A549 (cell line): ENCODE data around the gene LRCOL1. TPM values are rescaled to one million over a fixed set of nuclear protein-coding genes. Genes with fewer than 3 reads are reported as not detected.

ENCODE experiments used
- ATAC-seq, 2 experiments: fragments of 200-7000 bp in 1 of 2; fragments of >200 bp in 1 of 2; cut with Nextera tagmentation in 1 of 2; cut with Tn5 transposase in 1 of 2; 3 replicates each; pipeline versions ENCODE4 v1.8.0 to v1.9.1; 2018 to 2020; ENCODE audit warnings: mild to moderate bottlenecking in 1 of 2, moderate library complexity in 1 of 2
- CTCF ChIA-PET: fragments of 300-600 bp; sonication (Branson Sonifier 250); formaldehyde crosslinking; extraction: SDS; loops from one replicate; lab custom pipeline; 2021; ENCODE audit warnings: antibody characterized with exemption, inconsistent platforms; lab: Yijun Ruan, JAX
- POLR2A ChIA-PET: fragments of 350-600 bp; formaldehyde crosslinking; extraction: SDS; loops from one replicate; lab custom pipeline; 2021; ENCODE audit warnings: antibody characterized with exemption, inconsistent platforms; lab: Yijun Ruan, JAX
- DNase-seq, 2 experiments: peaks; one replicate each; pipeline versions ENCODE4 v3.0.0 to v3.0.0-alpha.2; 2011 to 2016; ENCODE audit warnings: low read depth in 1 of 2, low spot score in 1 of 2
- FAIRE-seq: peaks from 2 replicates; lab custom pipeline; 2011; peaks lifted over from hg19 to GRCh38; lab: Jason Lieb, UNC
- H3K27ac ChIP-seq, 2 experiments: fragments of >200 bp; sonication (Bioruptor Twin); formaldehyde crosslinking; 3 replicates each; pipeline ENCODE4 v1.5.1; 2016 to 2017
- H3K4me1 ChIP-seq: fragments of >200 bp; sonication (Bioruptor Twin); formaldehyde crosslinking; 3 replicates; pipeline ENCODE4 v1.6.1; 2016
- H3K4me2 ChIP-seq: fragments of >200 bp; sonication (Bioruptor Twin); formaldehyde crosslinking; 3 replicates; pipeline ENCODE4 v1.6.1; 2016
- H3K4me3 ChIP-seq: fragments of >200 bp; sonication (Bioruptor Twin); formaldehyde crosslinking; 3 replicates; pipeline ENCODE4 v1.5.1; 2016
- H3K9me3 ChIP-seq: fragments of >200 bp; sonication (Bioruptor Twin); formaldehyde crosslinking; 3 replicates; pipeline ENCODE4 v1.6.1; 2016
- BCL3 ChIP-seq: fragments of >200 bp; sonication (Bioruptor Twin); formaldehyde crosslinking; IDR thresholded peaks from 3 replicates; pipeline ENCODE4 v1.6.1; 2016
- BHLHE40 ChIP-seq: IDR thresholded peaks from 2 replicates; pipeline ENCODE4 v1.6.1; 2012; ENCODE audit warnings: low read depth, low read length, inconsistent platforms
- CHD4 ChIP-seq: fragments of 200-600 bp; sonication (generic); IDR thresholded peaks from 2 replicates; pipeline ENCODE4 v1.6.1; 2016; ENCODE audit warnings: antibody characterized with exemption, mild to moderate bottlenecking, borderline replicate concordance
- EHF ChIP-seq: fragments of 250-450 bp; sonication (Bioruptor Pico); IDR thresholded peaks from 2 replicates; pipeline ENCODE4 v1.5.0; 2020; ENCODE audit warnings: mild to moderate bottlenecking
- EHMT2 ChIP-seq: fragments of 200-600 bp; sonication (generic); IDR thresholded peaks from 2 replicates; pipeline ENCODE4 v1.6.1; 2016; ENCODE audit warnings: antibody characterized with exemption, low read depth, mild to moderate bottlenecking, moderate library complexity
- ESRRA ChIP-seq: fragments of 150-350 bp; IDR thresholded peaks from 2 replicates; pipeline ENCODE4 v1.6.1; 2014; ENCODE audit warnings: mild to moderate bottlenecking, low read length, borderline replicate concordance
- FOSB ChIP-seq: fragments of 250-450 bp; sonication (Bioruptor Pico); IDR thresholded peaks from 2 replicates; pipeline ENCODE4 v1.5.0; 2020; ENCODE audit warnings: mild to moderate bottlenecking, moderate library complexity
- HOXB5 ChIP-seq: fragments of 250-450 bp; sonication (Bioruptor Pico); IDR thresholded peaks from 2 replicates; pipeline ENCODE4 v1.5.0; 2020; ENCODE audit warnings: mild to moderate bottlenecking, moderate library complexity
- MYC ChIP-seq: IDR thresholded peaks from 2 replicates; pipeline ENCODE4 v1.6.1; 2012; ENCODE audit warnings: mild to moderate bottlenecking, inconsistent platforms, low read length, improper control_type of control experiment, borderline replicate concordance
- NPAS2 ChIP-seq: fragments of 250-450 bp; sonication (Bioruptor Pico); IDR thresholded peaks from 2 replicates; pipeline ENCODE4 v1.8.0; 2022; ENCODE audit warnings: mild to moderate bottlenecking, moderate library complexity, borderline replicate concordance
- PBX3 ChIP-seq: IDR thresholded peaks from 2 replicates; pipeline ENCODE4 v1.6.1; 2012
- SREBF2 ChIP-seq: fragments of 450-650 bp; IDR thresholded peaks from 2 replicates; pipeline ENCODE4 v1.6.1; 2014; ENCODE audit warnings: mild to moderate bottlenecking, moderate library complexity
- TP53 ChIP-seq: fragments of 250-450 bp; sonication (Bioruptor Pico); IDR thresholded peaks from 2 replicates; pipeline ENCODE4 v1.5.0; 2021; ENCODE audit warnings: mild to moderate bottlenecking, moderate library complexity
- ZNF302 ChIP-seq: fragments of 250-450 bp; sonication (Bioruptor Pico); IDR thresholded peaks from 2 replicates; pipeline ENCODE4 v1.9.0; 2021; ENCODE audit warnings: inconsistent platforms, mild to moderate bottlenecking, moderate library complexity
- WGBS: methylation state at CpG from one replicate; pipeline ENCODE4 v1.1.6; 2017; ENCODE audit errors: missing lambda C conversion rate; 5-methylcytosine and 5-hydroxymethylcytosine counted together
- polyA plus RNA-seq, 4 experiments: library from polyadenylated mRNA; depleted of rRNA in 3 of 4; stranded (reverse); fragments of >200 nt; fragmentation: RNase III in 1 of 4; extraction: RNeasy Plus Mini Kit Qiagen cat#74134 plus additional on column Dnase treatment in 1 of 4; gene quantifications; 2 replicates in 3 of 4; 3 replicates in 1 of 4; pipeline ENCODE4 v1.2.3, GENCODE V29; 2011 to 2017
- TF ChIP-seq, protein P1 (sequence below): fragments of 250-450 bp; sonication (Bioruptor Pico); IDR thresholded peaks from 2 replicates; pipeline ENCODE4 v1.5.0; 2021; ENCODE audit warnings: mild to moderate bottlenecking, moderate library complexity, borderline replicate concordance
- TF ChIP-seq, protein P2 (sequence below): IDR thresholded peaks from 2 replicates; pipeline ENCODE4 v1.6.1; 2012; ENCODE audit warnings: low read depth, borderline replicate concordance

LRCOL1 gene
- polyA plus RNA-seq, 2 of the 4 experiments (the other 2 are of a cell fraction): not detected

DNA sequence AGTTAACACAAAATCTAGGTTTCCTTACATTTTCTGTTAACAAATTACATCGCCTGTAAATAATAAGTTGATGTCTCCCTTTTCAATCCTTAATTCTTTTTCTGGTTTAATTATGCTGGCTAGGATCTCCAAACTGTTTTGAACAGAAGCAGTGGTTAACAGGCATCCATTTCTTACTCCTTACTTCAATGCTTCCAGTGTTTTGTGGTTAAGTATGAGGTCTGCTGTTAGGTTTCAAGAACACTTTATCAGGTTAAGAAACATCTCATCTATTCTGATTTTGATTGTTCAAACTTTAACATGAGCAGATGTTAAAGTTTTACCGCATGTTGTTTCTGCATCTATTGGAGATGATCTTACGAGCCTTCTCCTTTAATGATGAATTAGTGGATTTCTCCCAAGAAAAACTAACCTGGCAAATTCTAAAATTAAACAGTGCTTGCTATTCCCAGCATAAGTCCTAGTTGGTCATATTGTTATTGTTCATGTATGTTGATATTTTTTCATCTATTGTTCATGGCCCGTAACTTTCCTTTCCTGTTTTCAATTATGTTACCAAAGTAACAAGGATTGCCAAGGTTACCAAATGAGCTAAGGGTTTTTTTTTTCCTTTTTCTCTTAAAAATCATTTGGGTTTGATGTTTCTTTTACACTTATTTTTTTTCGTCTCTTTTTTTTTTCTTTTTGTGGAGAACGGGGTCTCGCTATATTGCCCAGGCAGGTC, 43.3 kb upstream of the LRCOL1 start:
- no peak for DNase-seq
- FAIRE-seq: no peak
- Histone ChIP-seq H3K9me3 (no peaks in the 10 kb centered on the region), H3K27ac (no peak overlapping the region), H3K4me1 (no peaks in the 10 kb centered on the region), H3K4me3 (no peak overlapping the region), H3K4me2 (no peak overlapping the region)
- CTCF ChIA-PET: interaction anchor here (0.6 to 1.2 kb wide), 3 partner anchors 17 to 460 kb away, joined by 3 to 4 read pairs (median 4); no protein-coding TSS in a partner anchor
- no peak for ATAC-seq
- POLR2A ChIA-PET: no interaction called here
- 92% methylated on average over 7 of the region's 7 CpGs for WGBS
- no peak for TF ChIP-seq BCL3
- TF ChIP-seq, protein P1, sequence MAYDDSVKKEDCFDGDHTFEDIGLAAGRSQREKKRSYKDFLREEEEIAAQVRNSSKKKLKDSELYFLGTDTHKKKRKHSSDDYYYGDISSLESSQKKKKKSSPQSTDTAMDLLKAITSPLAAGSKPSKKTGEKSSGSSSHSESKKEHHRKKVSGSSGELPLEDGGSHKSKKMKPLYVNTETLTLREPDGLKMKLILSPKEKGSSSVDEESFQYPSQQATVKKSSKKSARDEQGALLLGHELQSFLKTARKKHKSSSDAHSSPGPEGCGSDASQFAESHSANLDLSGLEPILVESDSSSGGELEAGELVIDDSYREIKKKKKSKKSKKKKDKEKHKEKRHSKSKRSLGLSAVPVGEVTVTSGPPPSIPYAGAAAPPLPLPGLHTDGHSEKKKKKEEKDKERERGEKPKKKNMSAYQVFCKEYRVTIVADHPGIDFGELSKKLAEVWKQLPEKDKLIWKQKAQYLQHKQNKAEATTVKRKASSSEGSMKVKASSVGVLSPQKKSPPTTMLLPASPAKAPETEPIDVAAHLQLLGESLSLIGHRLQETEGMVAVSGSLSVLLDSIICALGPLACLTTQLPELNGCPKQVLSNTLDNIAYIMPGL (CRISPR knock-in tag): no peak

DNA sequence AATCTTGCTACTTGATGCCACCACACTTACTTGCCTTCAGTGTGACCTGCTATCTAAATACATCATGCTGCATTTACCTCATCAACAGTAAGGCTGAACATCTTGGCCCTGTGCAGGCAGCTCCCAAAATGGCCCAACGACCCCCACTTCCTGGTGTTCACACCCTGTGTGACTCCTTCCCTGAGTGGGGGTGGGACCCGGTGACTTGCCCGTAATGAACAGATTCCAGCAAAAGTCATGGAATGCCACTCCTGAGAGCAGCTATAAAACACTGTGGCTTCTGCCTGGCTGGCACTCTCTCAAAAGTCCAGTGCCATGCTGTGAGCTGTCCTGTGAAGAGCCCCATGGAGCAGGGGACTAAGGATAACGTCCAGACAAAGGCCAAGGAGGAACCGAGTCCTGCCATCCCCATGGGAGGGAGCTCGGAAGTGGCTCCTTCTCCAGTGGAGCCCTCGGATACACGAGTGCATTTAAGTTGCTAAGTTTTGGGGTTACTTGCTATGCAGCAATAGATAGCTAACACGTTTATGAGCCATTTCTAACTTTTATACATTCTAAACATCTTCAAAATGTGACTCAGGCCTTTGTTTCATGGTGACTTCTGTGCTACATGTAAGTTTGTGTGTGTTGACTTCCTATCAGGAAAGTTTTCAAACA, 41.2 kb upstream of the LRCOL1 start:
- no peak for FAIRE-seq
- CTCF ChIA-PET: interaction anchor here (0.6 to 5.2 kb wide), 3 partner anchors 11 to 67 kb away, joined by 3 to 33 read pairs (median 3); no protein-coding TSS in a partner anchor

More for the DNA sequence above, 41.2 kb upstream of the LRCOL1 start:
- WGBS: 82% methylated on average over 9 of the region's 9 CpGs
- ATAC-seq: no peak; a peak in 1 of 6 replicates
- no peak overlapping the region for H3K4me3 ChIP-seq
- no peaks in the 10 kb centered on the region for H3K4me1 ChIP-seq
- H3K9me3 ChIP-seq: no peaks in the 10 kb centered on the region
- POLR2A ChIA-PET: no interaction called here
- TF ChIP-seq SREBF2: no peak
- no peak for TF ChIP-seq BCL3
- no peak for TF ChIP-seq PBX3
- TF ChIP-seq NPAS2: no peak
- no peak for TF ChIP-seq TP53 (CRISPR knock-in tag)
- TF ChIP-seq ZNF302: no peak
- no peak for TF ChIP-seq FOSB
- no peak for TF ChIP-seq EHMT2
- TF ChIP-seq ESRRA: no peak
- no peak for TF ChIP-seq HOXB5 (CRISPR knock-in tag)
- no peak for TF ChIP-seq BHLHE40
- no peak for TF ChIP-seq MYC
- no peak for TF ChIP-seq EHF (CRISPR knock-in tag)
- TF ChIP-seq, protein P2, sequence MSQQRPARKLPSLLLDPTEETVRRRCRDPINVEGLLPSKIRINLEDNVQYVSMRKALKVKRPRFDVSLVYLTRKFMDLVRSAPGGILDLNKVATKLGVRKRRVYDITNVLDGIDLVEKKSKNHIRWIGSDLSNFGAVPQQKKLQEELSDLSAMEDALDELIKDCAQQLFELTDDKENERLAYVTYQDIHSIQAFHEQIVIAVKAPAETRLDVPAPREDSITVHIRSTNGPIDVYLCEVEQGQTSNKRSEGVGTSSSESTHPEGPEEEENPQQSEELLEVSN: no peak
- no peak for TF ChIP-seq CHD4
- TF ChIP-seq, all 56 proteins: peak for 0
- no peak overlapping the region for H3K27ac ChIP-seq
- DNase-seq: no peak
- H3K4me2 ChIP-seq: no peak overlapping the region
